Stimulated activated CD4-positive, alpha-beta T cell treated with anti-CD3 and anti-CD28 coated beads, Interleukin-15, amount 100 ng/mL, for 48 hours (primary cell): ENCODE measurements around the gene UVRAG.
"Not testable (repeated sequence)": the region's sequence is repeated elsewhere in the genome, so short reads cannot be mapped to it uniquely, and the experiment has no call there.

Experiments
- DNase-seq, 2 donors: peaks; one replicate each; pipeline ENCODE4 v3.0.0-alpha.2; 2020; ENCODE audit warnings: low read depth in 2 of 2

Gene UVRAG

GRCh38 chr11:75878933-75879332, 63.9 kb downstream of the UVRAG start:
- DNase-seq, result no peak

DNA sequence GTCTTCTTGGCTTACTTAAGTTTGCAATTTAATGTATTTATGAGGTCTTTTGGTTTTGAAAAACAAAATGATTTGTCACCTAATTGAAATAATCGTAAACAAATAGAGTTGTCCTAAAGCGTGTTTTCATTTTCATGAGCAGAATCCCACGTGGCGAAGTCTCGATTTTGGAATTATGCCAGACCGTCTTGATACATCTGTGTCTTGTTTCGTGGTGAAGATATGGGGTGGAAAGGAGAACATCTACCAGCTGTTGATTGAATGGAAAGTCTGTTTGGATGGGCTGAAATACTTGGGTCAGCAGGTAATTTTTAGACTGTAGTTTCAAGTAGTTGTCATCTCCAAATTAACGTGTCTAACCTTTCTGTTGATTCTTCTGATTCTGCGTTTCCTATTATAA, 64.7 kb downstream of the UVRAG start:
- no peak for DNase-seq

DNA sequence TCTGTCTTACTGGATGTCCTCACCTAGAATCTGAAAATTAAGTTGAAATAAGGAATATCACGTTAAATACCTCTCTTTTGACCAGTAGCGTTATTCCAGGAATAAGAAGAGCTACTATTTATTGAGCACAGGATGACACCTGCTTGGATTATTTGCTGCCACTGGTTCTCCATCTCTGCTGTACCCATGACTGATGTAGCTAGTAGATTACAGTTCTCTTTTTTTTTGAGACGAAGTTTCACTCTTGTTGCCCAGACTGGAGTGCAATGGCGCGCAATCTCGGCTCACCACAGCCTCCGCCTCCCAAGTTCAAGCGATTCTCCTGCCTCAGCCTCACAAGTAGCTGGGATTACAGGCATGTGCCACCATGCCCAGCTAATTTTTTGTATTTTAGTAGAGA, 65.3 kb downstream of the UVRAG start:
- not testable (repeated sequence) for DNase-seq

- DNase-seq, result no peak
Measured at GRCh38 chr11:75884321-75884720, 69.3 kb downstream of the UVRAG start.

- DNase-seq, result no peak
Measured at GRCh38 chr11:75888416-75888815, 73.4 kb downstream of the UVRAG start.

DNA sequence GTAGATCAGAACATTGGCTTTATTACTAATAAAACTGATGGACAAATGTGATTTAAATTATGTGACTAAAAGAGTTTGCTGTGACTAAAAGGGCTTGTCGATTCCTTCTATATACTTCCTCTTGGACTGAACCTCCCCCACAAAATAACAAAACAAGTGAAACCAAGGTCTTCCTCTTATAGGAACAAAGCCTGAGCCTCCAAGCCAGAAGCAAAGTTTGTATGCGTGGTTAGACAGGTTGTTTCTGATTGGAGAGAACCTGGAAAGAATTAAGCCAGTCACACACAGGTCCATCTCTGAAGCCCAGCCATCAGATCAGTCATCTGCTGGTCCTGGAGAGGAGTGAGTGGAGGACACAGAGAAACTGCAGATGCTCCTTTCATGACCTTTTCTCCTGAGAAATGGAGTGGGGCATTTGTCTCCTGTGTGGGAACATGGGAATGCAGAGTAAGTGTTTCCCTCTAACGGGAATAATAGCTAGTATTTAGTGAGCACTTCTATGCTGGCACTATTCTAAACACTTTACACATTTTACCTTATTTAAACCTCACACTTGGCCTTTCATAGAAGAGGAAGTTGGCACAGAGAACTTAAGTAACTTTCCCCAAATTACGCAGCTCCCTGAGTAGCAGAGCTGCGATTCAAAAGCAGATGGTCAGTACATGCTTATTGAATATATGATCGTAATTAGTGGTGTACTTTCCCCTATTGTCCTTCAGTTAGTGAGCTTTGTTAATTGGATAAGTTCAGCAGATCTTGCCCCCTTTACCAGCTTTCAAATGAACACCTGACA, 77.1 kb downstream of the UVRAG start:
- no peak for DNase-seq

DNA sequence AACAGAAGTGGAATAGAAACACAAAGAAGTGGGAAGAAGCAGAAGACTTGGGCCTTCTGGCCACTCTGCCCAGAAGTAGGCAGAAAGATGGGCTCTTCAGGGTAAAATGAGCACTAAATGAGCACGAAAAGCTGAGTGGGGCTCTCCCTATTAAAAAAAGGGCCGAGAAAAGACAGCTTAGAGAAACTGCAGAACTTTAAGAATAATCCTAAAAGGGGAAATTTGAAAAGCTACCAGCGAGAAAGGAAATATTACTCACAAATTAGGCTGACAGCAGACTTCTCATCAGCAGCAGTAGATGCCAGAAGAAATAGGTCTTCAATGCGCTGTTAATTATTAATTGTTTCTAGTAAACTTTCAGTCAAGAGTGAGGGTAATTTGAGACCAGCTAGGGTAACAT, 78.2 kb downstream of the UVRAG start:
- no peak for DNase-seq

- no peak for DNase-seq
Measured at GRCh38 chr11:75894036-75894585, 79.1 kb downstream of the UVRAG start.

GRCh38 chr11:75896843-75897419, 81.9 kb downstream of the UVRAG start:
- no peak for DNase-seq

- no peak for DNase-seq
Measured at GRCh38 chr11:75898871-75899270, 83.9 kb downstream of the UVRAG start.

DNA sequence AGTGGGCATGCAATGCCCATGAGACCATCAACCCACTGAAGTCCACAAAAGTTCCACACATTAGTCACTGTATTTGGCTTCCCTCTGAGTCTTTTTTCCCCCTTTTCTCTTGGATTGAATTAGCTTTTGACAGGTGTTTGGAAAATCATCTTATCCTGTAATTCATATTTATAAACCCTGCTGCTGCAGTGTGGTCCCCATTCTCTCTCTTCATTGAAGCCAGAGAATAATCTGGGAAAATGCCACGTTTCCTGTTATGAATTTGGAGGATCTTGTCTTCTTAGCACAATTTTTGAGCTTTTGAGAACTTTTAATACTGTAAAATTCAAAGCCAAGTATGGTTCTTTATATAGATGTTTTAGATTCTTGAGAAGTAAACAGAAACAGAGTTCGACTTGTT, 84.8 kb downstream of the UVRAG start:
- DNase-seq, result no peak

DNA sequence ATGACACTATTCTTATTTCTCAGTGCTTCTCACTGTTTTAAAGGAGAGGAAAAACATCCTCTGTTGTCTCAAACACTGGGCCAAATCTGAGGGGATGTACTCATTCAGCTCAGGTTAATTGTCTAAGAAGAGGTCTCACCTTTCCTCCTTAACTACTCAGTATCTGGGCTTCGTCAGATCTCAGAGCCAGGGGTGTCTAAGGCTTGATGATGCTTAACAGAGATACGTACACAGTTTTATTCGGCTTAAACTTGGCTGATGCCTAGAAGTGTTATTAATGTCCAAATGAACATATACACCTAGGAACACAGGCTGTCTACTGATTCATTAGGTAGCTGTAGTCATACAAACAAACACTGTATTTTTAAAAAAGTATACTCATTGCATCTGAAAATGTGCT, 85.8 kb downstream of the UVRAG start:
- DNase-seq, result no peak

- no peak for DNase-seq
Measured at GRCh38 chr11:75902631-75903030, 87.6 kb downstream of the UVRAG start.

- no peak for DNase-seq
Measured at GRCh38 chr11:75903276-75903675, 88.3 kb downstream of the UVRAG start.

- no peak for DNase-seq
Measured at GRCh38 chr11:75905434-75905833, 90.4 kb downstream of the UVRAG start.

GRCh38 chr11:75907906-75908527, 93.0 kb downstream of the UVRAG start:
- no peak for DNase-seq

DNA sequence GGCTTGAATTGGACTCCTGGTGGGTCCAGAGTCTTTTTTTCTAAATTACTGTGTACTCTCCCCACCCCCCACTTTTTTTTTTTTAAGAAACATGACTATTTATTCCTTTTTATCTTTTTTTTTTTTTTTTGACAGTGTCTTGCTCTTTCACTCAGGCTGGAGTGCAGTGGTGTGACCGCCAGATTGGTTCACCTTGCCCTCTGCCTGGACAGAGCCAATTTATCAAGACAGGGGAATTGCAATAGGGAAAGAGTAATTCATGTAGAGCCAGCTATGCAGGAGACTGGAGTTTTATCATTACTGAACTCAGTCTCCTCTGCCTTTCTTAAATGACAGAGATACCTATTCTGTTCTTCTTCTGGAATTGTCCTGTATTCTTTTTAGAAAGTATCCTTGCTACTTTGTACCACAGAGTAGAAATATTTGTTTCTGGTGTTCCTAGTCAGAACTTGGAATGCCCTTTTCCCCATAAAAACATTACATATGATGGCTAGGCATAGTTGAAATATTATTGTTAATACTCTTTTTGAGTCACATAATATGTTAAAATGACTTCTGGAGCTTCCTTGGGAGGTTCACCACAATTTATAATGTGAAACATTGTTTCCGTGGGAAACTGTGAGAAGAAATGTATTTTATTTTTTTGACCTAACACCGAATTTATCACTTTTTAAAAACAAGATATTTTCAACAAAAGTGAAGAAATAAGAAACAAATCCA, 95.6 kb downstream of the UVRAG start:
- DNase-seq, result no peak

- DNase-seq, result no peak
Measured at GRCh38 chr11:75911459-75911858, 96.4 kb downstream of the UVRAG start.

GRCh38 chr11:75913984-75914383, 99.0 kb downstream of the UVRAG start:
- DNase-seq, result no peak

DNA sequence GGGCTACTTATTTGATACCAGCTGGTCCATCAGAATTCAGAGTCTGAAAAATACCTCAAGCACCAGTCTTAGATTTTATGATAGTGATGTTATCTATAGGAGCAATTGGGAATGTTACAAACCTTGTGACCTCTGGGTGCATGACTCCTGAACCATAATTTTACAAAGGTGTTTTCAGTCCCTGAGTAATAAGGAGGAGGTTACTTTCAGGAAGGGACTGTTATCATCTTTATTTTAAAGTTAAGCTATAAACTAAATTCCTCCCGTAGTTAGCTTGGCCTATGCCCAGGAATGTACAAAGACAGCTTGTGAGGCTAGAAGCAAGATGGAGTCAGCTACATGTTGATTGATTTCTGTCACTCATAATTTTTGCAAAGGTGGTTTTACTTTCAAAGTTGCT, 101.9 kb downstream of the UVRAG start:
- DNase-seq, result no peak

GRCh38 chr11:75918331-75918730, 103.3 kb downstream of the UVRAG start:
- DNase-seq, result no peak

GRCh38 chr11:75919525-75919924, 104.5 kb downstream of the UVRAG start:
- DNase-seq, result no peak
